HEK293 (cell line): ENCODE results near the gene PRR19.

Experiments used
- CTCF ChIA-PET: fragments of 350-600 bp; formaldehyde crosslinking; extraction: SDS; loops from one replicate; lab custom pipeline; 2021; ENCODE audit warnings: antibody characterized with exemption; lab: Yijun Ruan, JAX
- POLR2A ChIA-PET: fragments of 300-600 bp; formaldehyde crosslinking; extraction: SDS; loops from one replicate; lab custom pipeline; 2020; ENCODE audit warnings: antibody characterized with exemption, inconsistent platforms; lab: Yijun Ruan, JAX
- H3K27ac ChIP-seq: fragments of 200-500 bp; sonication (Bioruptor generic); 2 replicates; pipeline ENCODE4 v1.5.1; 2014; ENCODE audit warnings: low read depth, low read length, control low read depth, inconsistent platforms; ENCODE audit errors: extremely low read depth
- H3K36me3 ChIP-seq, 2 experiments: fragments of 200-500 bp in 1 of 2; sonication (Bioruptor generic) in 1 of 2; 1 replicate in 1 of 2; 2 replicates in 1 of 2; pipeline ENCODE4 v1.5.1; 2014 to 2017; ENCODE audit warnings: inconsistent platforms in 2 of 2, low read length in 2 of 2; ENCODE audit not compliant: control insufficient read depth in 2 of 2, insufficient read depth in 1 of 2
- H3K4me1 ChIP-seq: fragments of 200-500 bp; sonication (Bioruptor generic); 2 replicates; pipeline ENCODE4 v1.5.1; 2014; ENCODE audit warnings: mild to moderate bottlenecking, low read length, inconsistent platforms; ENCODE audit not compliant: control insufficient read depth, insufficient read depth
- H3K4me3 ChIP-seq: 2 replicates; pipeline ENCODE4 v1.5.1; 2011; ENCODE audit warnings: low read depth, mild to moderate bottlenecking, control low read depth, low read length, moderate library complexity
- H3K9me3 ChIP-seq: fragments of 200-500 bp; sonication (Bioruptor generic); 2 replicates; pipeline ENCODE4 v1.5.1; 2014; ENCODE audit warnings: low read depth, low read length, inconsistent platforms; ENCODE audit not compliant: control insufficient read depth, insufficient read depth
- BCL11B ChIP-seq: fragments of 450-650 bp; formaldehyde crosslinking; IDR thresholded peaks from 2 replicates; pipeline ENCODE4 v1.5.1; 2016; ENCODE audit warnings: low read depth, missing biosample characterization, missing genetic modification characterization
- GLI4 ChIP-seq: fragments of 450-650 bp; formaldehyde crosslinking; IDR thresholded peaks from 2 replicates; pipeline ENCODE4 v1.5.1; 2016; ENCODE audit warnings: missing biosample characterization, missing genetic modification characterization
- GLIS1 ChIP-seq: fragments of 450-650 bp; formaldehyde crosslinking; IDR thresholded peaks from 2 replicates; pipeline ENCODE4 v1.5.1; 2016; ENCODE audit warnings: missing biosample characterization, missing genetic modification characterization
- GLIS2 ChIP-seq: fragments of 450-650 bp; formaldehyde crosslinking; IDR thresholded peaks from 2 replicates; pipeline ENCODE4 v1.5.1; 2016; ENCODE audit warnings: missing biosample characterization, missing genetic modification characterization
- PBX3 ChIP-seq: sonication (generic); formaldehyde crosslinking; IDR thresholded peaks from 2 replicates; pipeline ENCODE4 v1.8.1; 2022; ENCODE audit warnings: mild to moderate bottlenecking, moderate library complexity, missing genetic modification reagents
- RBAK ChIP-seq: fragments of 450-650 bp; formaldehyde crosslinking; IDR thresholded peaks from 2 replicates; pipeline ENCODE4 v1.5.1; 2016; ENCODE audit warnings: missing biosample characterization, missing genetic modification characterization
- SCRT1 ChIP-seq: fragments of 450-650 bp; formaldehyde crosslinking; IDR thresholded peaks from 2 replicates; pipeline ENCODE4 v1.5.1; 2016; ENCODE audit warnings: missing biosample characterization, missing genetic modification characterization, borderline replicate concordance
- SCRT2 ChIP-seq: fragments of 450-650 bp; formaldehyde crosslinking; IDR thresholded peaks from 2 replicates; pipeline ENCODE4 v1.5.1; 2016; ENCODE audit warnings: missing biosample characterization, missing genetic modification characterization
- SP2 ChIP-seq: fragments of 450-650 bp; formaldehyde crosslinking; IDR thresholded peaks from 2 replicates; pipeline ENCODE4 v1.5.1; 2016; ENCODE audit warnings: missing biosample characterization, missing genetic modification characterization
- SP3 ChIP-seq: fragments of 450-650 bp; formaldehyde crosslinking; IDR thresholded peaks from 2 replicates; pipeline ENCODE4 v1.5.1; 2016; ENCODE audit warnings: missing biosample characterization, missing genetic modification characterization
- WT1 ChIP-seq: fragments of 450-650 bp; formaldehyde crosslinking; IDR thresholded peaks from 2 replicates; pipeline ENCODE4 v1.5.1; 2016; ENCODE audit warnings: missing biosample characterization, missing genetic modification characterization
- ZNF112 ChIP-seq: fragments of 450-650 bp; formaldehyde crosslinking; IDR thresholded peaks from 2 replicates; pipeline ENCODE4 v1.5.0; 2017; ENCODE audit warnings: missing biosample characterization, missing genetic modification characterization
- ZNF350 ChIP-seq: fragments of 450-650 bp; formaldehyde crosslinking; IDR thresholded peaks from 2 replicates; pipeline ENCODE4 v1.5.0; 2017; ENCODE audit warnings: missing biosample characterization, mild to moderate bottlenecking, missing genetic modification characterization
- ZNF362 ChIP-seq: fragments of 450-650 bp; formaldehyde crosslinking; IDR thresholded peaks from 2 replicates; pipeline ENCODE4 v1.5.1; 2016; ENCODE audit warnings: missing biosample characterization, missing genetic modification characterization
- ZNF488 ChIP-seq: fragments of 450-650 bp; formaldehyde crosslinking; IDR thresholded peaks from 2 replicates; pipeline ENCODE4 v1.5.1; 2016; ENCODE audit warnings: missing biosample characterization, missing genetic modification characterization
- ZNF580 ChIP-seq: fragments of 450-650 bp; formaldehyde crosslinking; IDR thresholded peaks from 2 replicates; pipeline ENCODE4 v1.5.1; 2016; ENCODE audit warnings: missing biosample characterization, missing genetic modification characterization
- ZNF600 ChIP-seq: fragments of 450-650 bp; formaldehyde crosslinking; IDR thresholded peaks from 2 replicates; pipeline ENCODE4 v1.5.1; 2016; ENCODE audit warnings: missing biosample characterization, missing genetic modification characterization
- ZNF629 ChIP-seq: fragments of 450-650 bp; formaldehyde crosslinking; IDR thresholded peaks from 2 replicates; pipeline ENCODE4 v1.5.1; 2017; ENCODE audit warnings: missing biosample characterization, missing genetic modification characterization
- ZNF76 ChIP-seq: fragments of 450-650 bp; formaldehyde crosslinking; IDR thresholded peaks from 2 replicates; pipeline ENCODE4; 2016; ENCODE audit warnings: low read depth, missing biosample characterization, missing genetic modification characterization, borderline replicate concordance

Gene PRR19

GRCh38 chr19:42268142-42268703 lies 33.7 kb upstream of the PRR19 start (continued):
- TF ChIP-seq ZNF112 (tag by site-specific recombination) (no peak), WT1 (0 out of 2 replicates have a peak, but pooled peaks have one; percentile 12), ZNF629 (peak; percentile 95)

- CTCF ChIA-PET = interaction anchor here (1.4 to 2.7 kb wide), 2 partner anchors 11 to 24 kb away, joined by 3 to 28 read pairs; no protein-coding TSS in a partner anchor
- Histone ChIP-seq H3K4me1 (peaks cover 16% of the 10 kb centered on the region), H3K4me3 (peak within 1 kb of the TSS; percentile 77)
- POLR2A ChIA-PET = interaction anchor here (1.0 to 2.7 kb wide), 4 partner anchors 9 to 26 kb away, joined by 6 to 18 read pairs (median 10); partner anchors contain the start of gene GSK3A
- TF ChIP-seq SP2 (tag by site-specific recombination) (peak; percentile 99), BCL11B (tag by site-specific recombination) (no peak), ZNF488 (no peak), SCRT1 (peak; percentile 89), GLIS2 (tag by site-specific recombination) (peak; percentile 72), GLIS1 (tag by site-specific recombination) (no peak), SCRT2 (peak; percentile 97), GLI4 (tag by site-specific recombination) (no peak), SP3 (tag by site-specific recombination) (peak; percentile 99), RBAK (tag by site-specific recombination) (no peak), ZNF350 (peak; percentile 95), ZNF580 (peak; percentile 94), PBX3 (CRISPR knock-in tag) (peak; percentile 100), ZNF600 (tag by site-specific recombination) (peak; percentile 97), ZNF362 (tag by site-specific recombination) (peak; percentile 97), ZNF76 (peak; percentile 98)
- TF ChIP-seq, all 188 proteins: peak for 11
- Histone ChIP-seq H3K9me3 (no peaks in the 10 kb centered on the region), H3K36me3 (peaks cover 5 to 27% of the 10 kb centered on the region in 2 experiments), H3K27ac (peak within 1 kb of the TSS; percentile 98)
These were observed 33.0 kb upstream of the PRR19 start, which contains the start of gene CIC for GRCh38 chr19:42268704-42269477. Gene CIC (plus strand): TSS chr19:42269252. CDS start chr19:42271784, 2,532 bp downstream.
